ENCODE results near the gene HOXD4. TPM values are rescaled to one million over a fixed set of nuclear protein-coding genes. Genes with fewer than 3 reads are reported as not detected.
A peak's percentile ranks its signal among the peaks of the same experiment; 100 is the strongest.

HOXD4 gene
- total RNA-seq (2014; rRNA removed; shearing (Covaris generic)): not detected in 2 replicates
- polyA plus RNA-seq (2015; cell fraction: cytosol; rRNA removed): 0.16 and 0.93 TPM in 2 replicates
- 0.26 TPM in 1 of 2 replicates, not detected in the other for polyA plus RNA-seq (2015; cell fraction: nucleus; rRNA removed)

DNA sequence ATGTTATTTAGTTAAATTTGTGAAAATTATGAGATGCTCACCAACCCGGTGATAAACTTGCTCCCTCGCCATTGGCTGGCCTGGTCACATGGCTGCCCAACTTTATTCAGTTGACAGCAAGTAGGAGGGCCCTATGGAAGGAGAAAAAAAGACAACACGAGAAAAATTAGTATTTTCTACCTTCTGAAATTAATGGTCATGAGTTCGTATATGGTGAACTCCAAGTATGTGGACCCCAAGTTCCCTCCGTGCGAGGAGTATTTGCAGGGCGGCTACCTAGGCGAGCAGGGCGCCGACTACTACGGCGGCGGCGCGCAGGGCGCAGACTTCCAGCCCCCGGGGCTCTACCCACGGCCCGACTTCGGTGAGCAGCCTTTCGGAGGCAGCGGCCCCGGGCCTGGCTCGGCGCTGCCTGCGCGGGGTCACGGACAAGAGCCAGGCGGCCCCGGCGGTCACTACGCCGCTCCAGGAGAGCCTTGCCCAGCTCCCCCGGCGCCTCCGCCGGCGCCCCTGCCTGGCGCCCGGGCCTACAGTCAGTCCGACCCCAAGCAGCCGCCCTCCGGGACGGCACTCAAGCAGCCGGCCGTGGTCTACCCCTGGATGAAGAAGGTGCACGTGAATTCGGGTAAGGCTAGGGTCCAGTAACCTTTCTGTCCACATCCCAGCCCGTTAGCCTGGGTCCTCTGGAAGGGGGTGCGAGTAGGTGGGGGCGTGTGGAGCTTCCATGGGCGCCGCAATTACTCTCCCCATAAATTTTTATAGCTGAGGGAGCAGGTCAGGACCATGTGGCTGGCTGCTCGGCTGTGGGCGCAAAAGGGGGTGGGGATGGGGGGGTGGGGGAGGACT, at the start of gene HOXD4:
HOXD4 (plus strand) TSS at position 109 of the 846 bp plus-strand sequence; CDS start at position 193, 84 bp downstream.
- DNase-seq (ENCODE audit: low read depth): no peak

DNA sequence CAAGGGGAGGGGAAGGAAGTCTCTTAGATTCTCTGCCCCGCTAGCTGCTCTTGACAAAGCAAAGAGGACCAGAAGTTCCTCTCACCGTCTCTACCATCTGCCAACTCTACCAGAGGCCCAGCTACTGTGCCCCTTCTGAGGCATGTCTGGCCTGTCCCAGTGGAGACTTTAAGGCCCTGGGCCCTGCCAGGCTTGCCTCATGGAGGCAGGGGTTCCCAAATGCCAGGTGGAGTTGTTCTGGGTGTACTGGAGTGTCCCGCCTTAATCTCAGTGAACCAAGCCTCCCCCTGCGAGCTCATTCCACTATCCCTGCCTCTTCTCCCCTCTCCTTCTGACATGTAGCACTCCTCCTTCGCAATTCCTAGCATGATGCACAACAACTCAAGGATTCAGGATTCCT, 49.5 kb upstream of the HOXD4 start:
- no peak for DNase-seq (ENCODE audit: low read depth)

DNA sequence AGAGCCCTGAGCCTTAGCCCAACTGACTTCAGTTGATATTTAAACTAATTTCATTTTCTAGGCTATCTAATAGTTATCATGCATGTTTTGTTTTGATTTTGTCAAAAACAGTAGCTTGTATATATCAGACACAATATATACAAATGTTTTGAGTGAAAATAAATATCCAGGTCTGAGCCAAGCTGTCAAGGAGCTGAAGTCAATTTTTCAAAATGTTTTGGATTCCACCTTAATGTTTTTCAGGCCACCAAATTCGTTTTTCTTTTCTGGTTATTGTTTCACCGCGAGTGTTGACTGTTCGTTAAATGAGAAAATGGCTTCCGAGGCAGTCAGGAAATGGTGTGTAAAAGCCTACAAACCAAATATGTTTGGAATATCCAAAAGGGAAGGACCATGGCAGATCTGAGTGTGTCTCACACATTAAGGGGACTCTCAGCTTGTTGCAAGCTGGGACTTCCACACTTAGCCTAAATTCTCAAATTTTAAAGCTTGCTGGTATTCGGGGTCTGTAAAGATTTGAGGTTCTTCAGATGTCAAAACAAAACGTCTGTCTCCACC, 49.0 kb upstream of the HOXD4 start:
- no peak for DNase-seq (ENCODE audit: low read depth)

DNA sequence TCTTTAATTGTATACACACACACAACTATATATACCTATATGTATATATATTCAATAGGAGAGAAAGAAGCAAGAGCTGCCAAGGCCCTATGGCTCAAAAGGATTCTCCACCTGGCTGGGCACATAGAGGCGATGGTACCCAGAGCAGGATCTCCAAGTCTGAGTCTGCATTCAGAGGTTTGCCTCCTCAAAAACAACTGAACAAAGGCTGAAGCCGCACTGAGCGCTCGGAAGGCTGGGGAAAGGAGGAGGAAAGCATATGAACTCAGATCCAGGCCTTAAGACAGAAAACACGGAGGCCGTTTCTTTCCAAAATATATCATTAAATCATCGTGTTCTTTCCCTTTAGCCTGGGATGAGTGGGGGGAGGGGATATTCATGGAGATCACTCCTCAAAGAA, 48.2 kb upstream of the HOXD4 start:
- DNase-seq (ENCODE audit: low read depth): no peak

DNA sequence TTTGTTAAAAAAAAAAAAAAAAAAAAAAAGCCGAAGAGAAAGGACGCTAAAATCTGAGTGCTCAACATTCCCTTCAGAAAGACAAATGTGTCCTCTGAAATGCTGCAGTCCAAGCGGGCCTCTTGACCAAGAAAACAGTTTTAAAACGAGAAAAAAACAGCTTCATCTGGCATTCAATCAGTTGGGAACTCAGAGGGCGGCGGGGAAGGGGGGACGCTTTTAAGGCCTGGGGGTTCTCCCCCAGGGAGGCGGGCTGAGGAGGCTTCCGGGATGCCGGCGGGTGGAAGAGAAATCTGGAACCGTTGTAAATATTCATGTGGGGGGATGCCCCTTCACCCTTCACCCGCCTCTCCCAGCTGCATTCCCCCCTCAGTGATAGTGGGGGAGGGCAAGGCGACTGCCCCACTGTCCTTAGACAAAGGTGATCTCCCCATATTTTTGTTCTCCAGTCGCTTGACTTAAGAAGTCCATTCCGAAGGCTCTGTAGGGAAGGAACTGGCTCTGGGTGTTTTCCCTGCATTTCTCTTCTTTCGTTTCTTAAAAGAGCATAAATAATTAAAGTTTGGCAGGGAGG, 47.5 kb upstream of the HOXD4 start:
- DNase-seq (ENCODE audit: low read depth): no peak

DNA sequence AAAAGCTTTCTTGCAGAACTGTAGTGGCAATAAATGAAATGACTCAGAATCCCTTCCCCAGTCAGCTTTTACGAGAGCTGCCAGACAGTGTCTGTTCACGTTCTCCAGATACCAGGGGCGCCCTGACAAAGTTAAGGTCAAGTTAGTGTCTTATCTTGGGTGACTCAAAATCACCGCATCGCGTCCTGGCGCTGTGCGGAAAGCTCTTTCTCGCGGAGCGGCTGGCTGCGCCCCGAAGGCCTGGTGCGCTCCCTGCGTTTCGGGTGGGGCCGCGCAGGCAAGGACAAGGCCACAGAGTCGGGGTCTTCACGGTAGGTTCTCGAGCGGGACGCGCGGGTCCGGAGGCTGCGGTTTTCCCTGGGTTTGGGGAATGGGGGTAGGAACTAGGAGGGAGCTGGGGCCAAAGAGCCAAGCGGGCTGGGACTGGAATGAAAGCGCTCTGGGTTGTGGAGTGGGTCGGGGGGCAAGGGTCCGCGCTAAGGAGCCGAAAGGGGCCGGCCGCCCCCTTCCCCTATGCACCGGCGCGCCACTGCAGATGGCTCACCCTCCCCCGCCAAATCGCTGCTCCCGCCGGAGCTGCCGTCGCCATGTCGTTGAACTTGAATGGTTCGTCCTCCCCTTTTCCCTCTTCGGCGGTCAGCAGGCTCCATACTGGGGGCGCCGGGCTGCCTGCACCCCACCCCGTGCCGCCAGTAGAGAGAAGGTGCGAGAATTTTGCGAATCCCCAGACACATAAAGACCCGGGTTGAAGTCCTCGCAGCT, 46.9 kb upstream of the HOXD4 start:
- peak; percentile 48 for DNase-seq (ENCODE audit: low read depth)

DNA sequence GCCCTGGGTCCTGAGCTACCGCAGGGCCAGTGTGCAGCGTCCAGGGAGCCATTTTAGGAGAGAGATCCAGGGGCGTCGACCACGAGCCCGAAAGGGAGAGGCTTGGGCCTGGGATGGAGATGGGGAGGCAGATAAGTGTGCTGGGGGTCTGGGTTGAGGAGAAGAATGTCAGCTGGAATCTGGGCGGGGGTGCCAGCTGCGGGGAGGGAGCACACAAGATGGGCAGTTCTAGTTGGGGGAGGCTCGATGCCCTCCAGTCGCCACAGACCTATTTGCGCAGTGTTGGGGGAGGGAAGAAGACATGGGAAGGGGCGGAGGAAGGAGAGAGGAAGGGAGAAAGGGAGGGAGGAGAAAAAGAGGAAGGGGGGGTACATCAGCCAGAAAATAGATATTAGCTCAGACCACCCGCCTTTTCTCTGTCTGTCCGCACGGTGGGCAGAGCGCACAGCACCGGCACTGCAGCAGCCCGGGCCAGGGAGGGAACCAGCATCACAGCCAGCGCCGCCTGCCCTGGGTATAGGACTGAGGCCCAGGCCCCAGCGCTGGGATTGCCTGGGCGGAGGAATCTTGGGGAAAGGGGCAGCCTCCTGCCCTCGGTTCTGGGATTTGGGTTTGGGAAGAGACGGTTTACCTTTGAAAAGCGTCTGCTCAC, 46.1 kb upstream of the HOXD4 start:
- DNase-seq (ENCODE audit: low read depth): peak; percentile 71

DNA sequence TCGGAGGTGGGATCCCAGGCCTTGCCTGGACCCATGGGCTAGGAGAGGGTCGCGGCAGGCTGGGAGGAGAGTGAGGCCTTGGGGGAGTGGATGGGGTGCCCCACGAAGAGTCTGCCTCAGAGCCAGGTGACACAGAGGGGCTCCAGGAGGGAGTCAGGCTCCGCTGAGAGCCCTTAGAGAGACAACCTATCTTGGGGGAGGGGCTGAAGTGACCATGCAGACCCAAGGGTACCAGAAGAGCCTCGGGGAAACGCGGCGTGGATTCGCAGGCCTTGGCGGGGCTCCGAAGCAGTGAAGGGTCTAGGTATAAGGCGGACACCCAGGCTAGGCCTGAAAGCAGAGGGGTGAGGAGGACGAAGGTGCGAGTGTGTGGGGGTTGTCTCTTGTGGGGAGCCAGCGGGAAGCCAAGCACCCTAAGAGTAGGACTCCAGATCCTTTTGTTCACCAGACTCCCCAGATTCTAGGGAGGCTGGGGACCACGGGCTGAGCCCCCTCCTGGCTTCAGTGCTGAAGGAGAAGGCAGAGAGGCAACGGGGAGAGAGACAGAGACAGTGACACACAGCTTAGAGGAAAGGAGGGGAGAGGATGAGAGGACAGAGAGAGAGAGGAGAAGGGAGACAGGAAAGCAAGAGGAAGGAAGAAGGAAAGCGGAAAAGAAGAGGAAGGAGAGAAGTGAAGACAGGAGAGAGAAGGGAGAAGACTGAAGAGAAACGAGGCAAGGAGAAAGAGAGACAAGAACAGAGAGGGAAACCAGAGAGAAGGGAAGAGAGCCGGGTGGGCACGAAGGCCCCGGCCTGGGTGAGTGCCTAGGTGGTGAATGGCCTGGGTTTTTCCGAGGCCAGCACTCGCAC, 45.4 kb upstream of the HOXD4 start:
- DNase-seq (ENCODE audit: low read depth): no peak

DNA sequence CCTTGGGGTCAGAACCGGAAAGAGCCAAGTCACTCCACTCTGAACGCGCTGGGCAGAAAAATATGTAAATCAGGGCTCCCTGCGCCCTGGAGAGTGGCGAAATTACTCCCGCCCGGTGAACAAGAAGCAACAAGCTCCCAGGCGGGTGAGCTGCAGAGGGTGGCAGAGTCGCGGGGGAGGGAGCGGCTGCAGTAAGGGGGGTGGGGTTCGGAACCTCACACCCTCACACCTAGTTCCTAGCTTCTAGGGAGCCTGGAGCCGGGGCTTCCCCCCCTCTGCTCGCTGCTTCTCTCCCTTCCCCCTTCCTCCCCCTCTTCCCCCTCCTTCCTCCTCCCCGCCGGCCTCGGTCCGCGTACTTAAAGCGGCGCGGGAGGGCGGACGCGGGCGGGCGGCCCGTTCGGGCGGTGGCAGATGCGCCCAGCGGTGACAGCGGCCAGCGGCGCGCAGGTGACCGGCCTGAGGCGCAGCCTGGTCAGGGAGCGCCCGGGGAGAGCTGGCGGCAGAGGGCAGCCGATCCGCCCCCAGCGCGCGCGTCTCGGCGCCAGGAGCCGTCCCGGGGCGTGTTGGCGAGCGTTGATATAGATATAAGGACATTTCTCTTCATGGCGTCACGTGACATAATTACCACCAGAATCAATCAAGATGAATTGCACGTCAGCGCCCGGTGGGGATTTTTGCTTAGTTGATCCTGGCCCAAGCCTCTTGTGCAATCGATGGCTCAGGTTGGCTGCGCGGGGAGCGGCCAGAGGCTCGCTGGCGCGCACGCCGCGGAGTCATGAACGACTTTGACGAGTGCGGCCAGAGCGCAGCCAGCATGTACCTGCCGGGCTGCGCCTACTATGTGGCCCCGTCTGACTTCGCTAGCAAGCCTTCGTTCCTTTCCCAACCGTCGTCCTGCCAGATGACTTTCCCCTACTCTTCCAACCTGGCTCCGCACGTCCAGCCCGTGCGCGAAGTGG, 44.5 kb upstream of the HOXD4 start, which contains the start of gene HOXD11:
HOXD11 (plus strand) TSS at position 700 of the 959 bp plus-strand sequence; CDS start at position 776, 76 bp downstream.
- peak; percentile 54 for DNase-seq (ENCODE audit: low read depth)

DNA sequence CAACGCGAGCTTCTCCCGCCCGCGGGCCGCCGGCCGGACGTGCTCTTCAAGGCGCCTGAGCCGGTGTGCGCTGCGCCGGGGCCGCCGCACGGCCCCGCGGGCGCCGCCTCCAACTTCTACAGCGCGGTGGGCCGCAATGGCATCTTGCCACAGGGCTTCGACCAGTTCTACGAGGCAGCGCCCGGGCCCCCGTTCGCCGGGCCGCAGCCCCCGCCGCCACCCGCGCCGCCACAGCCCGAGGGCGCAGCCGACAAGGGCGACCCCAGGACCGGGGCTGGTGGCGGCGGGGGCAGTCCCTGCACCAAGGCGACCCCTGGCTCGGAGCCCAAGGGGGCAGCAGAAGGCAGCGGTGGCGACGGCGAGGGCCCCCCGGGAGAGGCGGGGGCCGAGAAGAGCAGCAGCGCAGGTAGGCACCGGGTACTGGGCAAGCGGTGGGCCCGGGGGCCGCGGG, 43.6 kb upstream of the HOXD4 start:
- no peak for DNase-seq (ENCODE audit: low read depth)

DNA sequence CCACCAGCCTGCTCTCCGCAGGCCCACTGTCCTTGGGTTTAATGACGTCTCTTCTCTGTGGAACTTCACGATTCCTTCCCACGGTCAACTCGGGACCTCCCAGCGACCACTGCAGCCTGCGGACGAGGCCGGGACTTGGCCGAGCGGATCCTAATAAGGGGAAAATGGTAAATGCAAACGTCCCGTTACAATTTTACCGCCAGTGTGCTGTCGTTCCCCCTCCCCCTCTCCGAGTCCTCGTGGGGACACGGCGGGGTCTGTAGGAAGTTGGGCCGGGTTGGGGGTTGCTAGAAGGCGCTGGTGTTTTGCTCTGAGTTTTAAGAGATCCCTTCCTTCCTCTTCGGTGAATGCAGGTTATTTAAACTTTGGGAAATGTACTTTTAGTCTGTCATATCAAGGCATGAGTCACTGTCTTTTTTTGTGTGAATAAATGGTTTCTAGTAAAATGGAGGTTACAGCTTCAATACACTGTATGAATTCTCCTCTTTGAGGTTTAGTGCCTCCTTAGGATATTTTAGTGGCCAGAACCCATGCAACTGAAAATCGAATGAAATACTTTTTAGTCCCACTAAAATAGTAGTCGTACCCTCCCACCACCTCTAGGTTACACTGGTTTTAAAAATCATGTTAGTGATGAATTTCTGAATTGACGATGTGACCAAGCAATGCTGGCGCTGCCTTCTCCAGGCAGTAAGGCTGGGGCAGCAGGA, 42.0 kb upstream of the HOXD4 start:
- no peak for DNase-seq (ENCODE audit: low read depth)

DNA sequence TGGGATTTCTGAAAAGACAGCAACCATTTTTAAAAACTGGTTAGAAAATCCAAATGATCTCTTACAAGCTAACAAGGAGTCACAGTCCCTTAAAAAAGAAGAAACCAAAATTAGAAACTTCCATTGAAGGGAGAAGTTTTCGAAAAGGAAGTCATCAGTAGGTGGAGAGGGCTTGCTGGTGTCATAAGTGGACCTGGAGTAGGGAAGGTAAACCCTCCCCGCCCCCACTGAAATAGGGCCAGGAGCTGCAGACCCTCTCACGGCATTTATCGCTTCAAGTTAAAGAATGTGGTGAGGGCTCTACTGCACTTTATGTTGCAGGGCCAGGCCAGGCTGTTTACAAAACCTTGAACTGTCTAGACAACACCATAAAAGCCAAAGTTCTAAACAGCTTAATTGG, 41.4 kb upstream of the HOXD4 start:
- no peak for DNase-seq (ENCODE audit: low read depth)

DNA sequence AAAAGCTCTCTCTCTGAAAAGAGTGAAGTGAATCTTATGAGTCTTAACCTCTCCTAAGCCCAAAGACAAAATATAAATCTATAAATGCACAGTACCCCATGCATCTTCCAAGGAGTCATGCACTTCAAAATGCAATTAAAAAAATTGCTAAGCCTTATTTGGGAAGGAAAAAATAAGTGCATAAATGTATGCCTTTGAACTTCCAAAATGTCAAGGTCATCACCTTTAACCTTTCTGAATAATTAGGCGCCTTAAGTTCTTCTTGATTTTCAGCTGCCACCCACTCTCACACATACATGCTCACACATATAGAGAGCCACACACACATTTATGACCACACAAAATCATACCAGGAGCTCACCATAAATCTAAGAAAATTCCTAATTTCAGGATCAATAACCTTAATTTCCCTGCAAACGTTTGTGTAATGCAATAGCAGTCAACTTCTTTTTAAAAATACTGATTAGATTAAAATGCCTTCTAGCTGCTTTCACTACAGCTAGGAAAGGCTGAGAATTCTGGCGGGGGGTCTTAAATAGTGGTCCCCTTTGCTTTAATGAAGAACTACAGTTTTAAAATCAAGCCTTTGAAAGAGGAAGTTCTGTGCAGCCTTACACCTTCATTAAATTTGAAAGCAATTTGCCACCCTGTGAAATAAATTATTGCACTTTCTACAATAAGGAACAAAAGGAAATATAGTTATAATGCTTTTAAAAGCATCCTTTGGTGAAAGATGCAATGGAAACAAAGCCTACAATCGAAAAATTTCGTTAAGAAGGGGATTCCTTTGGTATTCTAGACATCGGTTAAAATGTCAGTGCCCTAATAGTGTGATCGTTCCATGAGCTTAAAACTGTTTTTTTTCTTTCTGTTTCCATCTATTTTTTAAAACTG, 40.7 kb upstream of the HOXD4 start:
- no peak for DNase-seq (ENCODE audit: low read depth)

DNA sequence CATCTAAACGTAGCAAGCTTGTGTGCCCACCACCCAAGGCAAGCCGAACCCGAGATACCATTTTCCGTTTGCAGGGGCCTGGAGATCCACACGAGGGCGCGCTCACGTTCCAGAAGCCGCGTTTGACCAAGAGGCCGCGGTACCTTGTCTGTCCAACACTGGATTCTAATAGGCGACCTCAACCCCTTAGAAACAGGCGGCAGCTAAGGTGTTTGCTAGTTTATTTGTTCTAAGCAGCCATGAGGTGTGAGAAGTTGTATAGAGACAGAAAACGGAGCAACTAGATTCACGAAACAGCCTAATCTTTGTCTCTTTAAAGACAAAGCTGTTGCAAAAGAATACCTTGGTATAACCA, 40.1 kb upstream of the HOXD4 start:
- DNase-seq (ENCODE audit: low read depth): peak; percentile 20

DNA sequence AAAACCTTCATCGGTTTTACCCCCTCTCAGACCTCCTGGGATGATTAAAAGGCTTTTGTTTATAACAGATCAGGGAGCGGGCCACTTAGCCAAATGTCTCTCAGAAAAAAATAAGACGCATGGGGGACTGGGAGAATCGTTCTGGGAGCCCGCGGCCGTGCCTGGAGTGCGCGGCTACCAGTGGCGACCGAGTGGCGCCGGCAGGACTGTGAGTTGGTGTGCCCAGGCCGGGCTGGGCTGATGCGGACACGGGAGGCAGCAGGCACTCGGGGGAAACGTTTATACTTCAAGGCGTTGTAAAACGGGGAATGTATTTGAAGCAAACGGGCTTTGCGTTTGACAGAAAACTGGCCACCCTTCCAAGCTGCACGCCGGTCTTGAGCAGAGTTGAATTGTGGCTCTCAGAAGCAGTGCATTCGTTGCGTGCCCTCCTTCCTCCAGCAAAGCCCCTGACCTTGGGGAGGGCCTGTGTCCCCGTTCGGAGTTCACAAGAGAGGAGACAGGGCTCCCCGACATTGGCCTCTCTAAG, 39.4 kb upstream of the HOXD4 start:
- DNase-seq (ENCODE audit: low read depth): no peak

DNA sequence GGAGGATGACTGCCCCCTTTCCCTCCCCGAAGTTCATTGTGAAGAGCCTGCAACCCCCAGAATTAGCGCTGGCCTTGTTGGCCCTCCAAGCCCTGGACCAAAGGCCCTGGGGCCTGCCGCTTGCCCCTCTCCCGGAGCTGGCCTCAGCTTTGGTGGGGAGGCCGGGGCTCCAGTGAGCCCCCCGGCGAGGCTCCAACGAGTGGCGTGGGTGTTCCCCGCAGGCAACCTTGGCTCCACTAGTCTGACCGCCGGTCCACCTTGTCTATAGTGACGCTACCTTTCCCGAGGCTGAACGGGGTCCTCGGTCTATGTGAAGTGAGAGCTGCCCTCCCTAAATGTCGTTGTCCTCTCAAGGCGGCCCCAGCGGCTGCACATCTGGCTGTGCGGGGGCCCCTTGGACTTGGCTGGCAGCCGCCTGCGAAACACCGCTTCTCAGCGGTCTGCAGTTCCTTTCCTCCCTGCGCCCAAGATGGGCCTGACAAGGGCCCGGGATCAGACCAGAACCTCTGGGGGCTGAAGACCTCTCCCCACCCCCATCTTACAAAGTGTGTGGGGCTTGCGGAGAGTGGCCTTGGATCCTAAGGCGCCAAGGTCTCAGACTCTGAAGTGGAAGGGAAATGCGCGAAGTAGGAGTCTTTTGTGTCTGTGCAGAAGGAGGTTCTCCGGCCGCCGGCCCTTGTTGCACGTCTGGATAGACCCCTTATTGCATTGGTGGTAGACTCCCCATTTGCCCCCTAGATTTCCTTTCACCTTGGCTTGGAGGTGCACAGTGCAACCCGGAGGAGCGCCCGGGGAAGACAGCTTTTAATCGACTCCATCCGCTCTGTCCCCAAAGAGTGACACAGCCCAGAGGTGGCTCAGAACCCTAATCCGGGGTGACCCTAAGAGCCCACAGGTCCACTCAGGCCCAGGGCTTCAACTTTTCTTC, 38.7 kb upstream of the HOXD4 start:
- no peak for DNase-seq (ENCODE audit: low read depth)

Data from HT1080 (cell line).